Non-pigmented ciliary epithelial cell (primary cell): ENCODE data around the gene DNAJB12.
"Not testable (repeated sequence)": the region's sequence is repeated elsewhere in the genome, so short reads cannot be mapped to it uniquely, and the experiment has no call there.

Experiments
- DNase-seq: peaks from one replicate; pipeline ENCODE4 v3.0.0-alpha.2; 2010; ENCODE audit warnings: low read depth

Gene DNAJB12

DNA sequence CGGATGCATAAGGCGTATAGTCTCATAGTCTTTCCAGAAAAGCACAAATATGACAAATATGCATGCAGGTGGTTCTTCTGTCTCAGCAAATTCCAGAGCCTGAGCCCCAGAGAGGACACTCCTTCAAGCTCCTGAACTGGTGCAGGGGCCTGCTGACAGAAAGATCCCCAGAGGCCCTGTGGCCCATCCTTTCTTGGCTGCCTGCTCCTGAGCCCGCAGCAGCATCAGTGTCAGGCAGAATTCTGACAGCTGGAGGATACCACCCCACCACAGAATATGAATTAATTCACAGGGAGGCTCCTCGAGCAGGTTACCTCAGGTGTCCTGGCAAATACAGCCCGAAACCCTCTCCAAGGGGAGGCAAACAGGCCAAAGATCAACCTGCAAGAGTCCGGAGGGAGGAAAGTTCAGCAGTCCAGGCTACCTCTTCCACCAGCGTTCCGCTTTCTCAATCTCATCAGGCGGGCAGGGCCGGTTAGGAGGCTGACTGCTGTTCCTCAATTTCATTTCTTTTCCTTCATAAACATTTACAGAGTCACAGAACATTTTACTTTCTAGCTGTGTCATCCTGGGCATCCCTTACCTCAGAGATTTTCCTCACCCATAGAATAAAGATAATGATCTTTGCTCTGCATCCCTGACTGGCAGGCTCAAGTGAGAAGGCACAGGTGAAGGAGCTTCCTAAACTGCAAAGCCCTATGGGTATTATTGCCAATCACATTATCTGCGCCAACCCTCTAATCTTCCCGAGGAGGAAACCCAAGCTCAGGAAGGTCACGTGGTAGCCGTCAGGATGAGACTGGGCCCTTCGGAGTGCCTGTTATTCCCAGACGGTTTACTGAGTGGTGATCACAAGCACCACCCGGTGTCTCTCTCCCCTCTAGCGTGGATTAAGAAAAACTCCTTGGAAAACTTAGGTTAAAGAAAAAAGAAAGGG lies 1.4 kb downstream of the DNAJB12 start:
- DNase-seq = no peak

DNA sequence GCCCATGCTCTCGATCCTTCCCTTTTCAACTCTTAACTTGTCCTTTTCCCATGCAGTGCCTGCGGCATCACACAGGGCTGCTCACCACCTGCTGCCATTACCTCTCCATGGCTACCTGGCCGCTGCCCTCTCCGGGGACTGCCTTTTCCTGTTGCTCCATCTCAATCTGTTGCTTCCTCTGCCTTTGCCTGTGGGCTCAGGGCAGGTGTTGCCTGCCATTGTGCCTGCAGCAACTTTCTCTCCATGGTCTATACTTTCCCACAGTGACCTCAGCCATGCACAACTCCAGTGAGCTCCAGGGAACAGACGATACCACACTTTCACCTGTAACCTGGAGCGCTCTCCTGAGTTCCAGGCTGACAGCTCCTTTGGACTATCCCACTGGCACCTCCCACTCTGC lies 3.2 kb downstream of the DNAJB12 start:
- no peak for DNase-seq

DNA sequence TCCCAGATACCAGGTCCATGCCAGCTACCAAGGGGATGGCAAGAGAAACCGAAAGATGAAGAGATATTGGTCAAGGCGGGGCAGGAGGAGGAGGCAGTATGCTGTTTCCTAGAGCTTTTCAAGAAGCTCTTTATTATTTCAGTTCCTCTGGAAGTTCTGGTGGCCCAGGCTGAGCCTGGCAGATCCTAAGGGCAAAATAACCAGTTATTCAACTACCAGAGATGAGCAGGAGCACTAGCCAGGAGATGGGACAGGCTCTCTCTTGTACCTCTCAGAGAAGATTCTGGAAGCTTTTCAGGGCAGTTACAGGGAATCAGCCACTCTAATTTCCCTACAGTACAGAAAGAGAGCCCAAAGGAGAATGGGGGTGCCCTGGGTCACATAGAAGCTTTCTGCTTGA lies 5.3 kb downstream of the DNAJB12 start:
- no peak for DNase-seq

DNA sequence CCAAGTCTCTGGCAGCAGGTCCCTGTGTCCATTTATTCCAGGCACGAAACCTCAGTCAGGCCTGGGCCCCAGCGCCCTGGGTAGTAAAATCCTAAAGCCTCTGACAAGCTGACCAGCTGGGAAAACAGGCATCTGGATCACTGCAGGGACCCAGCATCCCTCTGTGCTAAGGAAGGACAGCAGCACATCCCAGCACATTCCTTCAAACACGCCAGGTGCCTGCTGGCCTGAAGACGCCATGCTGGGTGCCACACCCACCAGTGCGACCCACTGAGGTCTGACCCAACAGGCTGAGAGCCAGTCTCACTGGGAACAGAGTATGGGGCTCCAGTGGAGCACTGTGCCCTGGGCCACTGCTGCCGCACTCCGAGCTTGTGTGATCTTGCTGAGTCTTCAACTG lies 6.4 kb downstream of the DNAJB12 start:
- DNase-seq = no peak

DNA sequence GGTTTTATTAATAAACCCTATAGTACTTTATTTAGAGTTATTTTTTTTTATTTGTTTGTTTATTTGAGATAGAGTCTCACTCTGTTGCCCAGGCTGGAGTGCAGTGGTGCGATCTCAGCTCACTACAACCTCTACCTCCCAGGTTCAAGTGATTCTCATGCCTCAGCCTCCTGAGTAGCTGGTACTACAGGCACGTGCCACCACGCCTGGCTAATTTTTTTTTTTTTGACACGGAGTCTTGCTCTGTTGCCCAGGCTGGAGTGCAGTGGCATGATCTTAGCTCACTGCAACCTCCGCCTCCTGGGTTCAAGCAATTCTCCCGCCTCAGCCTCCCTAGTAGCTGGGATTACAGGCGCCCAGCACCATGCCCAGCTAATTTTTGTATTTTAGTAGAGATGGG lies 8.6 kb downstream of the DNAJB12 start:
- not testable (repeated sequence) for DNase-seq

DNA sequence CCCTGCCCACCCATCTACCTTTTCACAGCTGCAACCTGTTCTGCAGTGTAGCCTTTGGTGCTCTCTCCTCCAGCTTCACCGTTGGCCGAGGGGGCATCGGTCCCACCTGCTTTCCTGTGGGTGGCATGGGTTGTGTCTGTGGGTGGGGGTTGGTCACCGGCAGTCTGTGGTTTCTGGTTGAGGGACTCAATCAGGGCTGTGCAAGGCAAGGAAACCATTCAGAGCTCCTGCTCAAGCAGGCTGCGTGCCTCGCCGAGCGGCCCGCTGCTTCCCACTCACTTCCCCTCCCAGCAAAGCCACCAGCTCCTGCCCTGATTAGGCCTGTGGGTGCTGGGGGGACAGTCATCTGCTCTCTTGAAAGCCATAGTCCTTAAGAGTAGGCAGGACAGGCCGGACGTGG lies 9.8 kb downstream of the DNAJB12 start:
- DNase-seq = no peak

DNA sequence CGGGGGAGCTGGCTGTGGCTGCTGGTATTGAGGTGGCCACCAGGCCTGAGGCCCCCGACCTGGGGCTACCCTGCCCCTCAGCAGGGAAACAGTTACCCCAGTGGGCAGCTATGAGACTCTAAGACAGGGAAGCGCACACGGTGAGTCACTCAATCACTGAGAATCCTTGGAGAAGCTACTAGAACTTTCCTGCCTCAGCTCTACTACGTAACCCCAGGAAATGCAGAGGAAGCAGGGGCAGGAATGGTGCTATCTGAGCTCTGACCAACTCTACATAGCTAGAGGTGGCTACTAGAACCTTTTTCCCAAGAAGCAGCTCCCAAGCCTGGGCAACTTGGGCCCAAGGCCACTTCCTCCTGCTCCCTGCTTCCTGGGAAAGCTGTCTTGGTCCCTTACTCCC lies 11.8 kb downstream of the DNAJB12 start:
- DNase-seq = no peak

DNA sequence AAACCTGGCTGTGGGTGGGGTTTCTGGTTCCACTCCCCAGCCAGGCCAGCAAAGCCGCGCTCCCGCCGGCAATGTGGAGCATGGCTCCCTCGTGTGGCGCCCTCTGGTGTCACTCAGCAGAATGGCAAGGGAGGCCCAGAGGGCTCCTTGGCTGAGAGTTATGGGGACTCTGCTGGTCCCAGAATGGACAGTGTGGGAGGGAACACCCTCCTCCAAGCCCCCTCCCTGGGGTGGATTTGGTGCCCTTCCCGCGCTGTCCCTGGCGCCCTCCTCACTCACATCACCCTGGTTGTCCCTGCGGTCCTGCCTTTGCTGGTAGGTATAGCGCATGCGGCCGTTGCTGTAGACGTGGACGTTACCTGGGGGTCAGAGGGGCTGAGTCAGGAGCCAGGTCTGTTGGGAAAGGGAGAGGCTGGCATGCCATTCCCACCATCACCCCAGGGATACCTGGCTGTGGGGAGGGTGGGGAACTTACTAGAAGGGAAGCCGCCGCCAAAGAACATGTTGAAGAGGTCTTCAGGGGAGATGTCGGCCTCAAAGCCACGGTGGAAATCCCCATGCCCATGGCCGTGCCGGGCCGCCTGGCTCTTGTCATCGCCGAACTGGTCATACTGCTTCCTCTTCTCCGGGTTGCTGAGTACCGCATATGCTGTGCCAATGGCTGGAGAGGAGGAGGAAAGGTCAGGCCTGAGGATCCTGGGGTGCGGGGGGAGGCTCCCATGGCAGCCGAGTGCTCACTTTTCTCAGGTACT lies 14.0 kb downstream of the DNAJB12 start:
- no peak for DNase-seq

DNA sequence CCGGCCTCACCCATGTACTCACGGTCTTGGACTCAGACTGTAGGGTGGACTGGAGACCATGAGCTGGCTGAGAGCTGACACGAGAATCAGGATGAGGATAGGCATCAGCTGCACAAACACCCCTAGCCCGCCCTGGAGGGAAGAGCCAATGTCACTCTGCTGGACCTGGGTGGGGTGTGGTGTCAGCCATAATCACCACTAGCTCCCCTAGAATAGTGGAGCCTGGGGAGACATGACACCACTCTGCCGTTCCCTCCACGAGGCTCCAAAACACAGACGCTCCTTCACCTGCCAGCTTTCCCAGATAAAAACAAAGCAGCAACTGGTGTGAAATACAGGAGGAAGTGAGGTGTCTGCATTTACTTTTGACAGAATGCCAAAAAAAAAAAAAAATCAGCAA lies 16.5 kb downstream of the DNAJB12 start:
- DNase-seq = no peak

DNA sequence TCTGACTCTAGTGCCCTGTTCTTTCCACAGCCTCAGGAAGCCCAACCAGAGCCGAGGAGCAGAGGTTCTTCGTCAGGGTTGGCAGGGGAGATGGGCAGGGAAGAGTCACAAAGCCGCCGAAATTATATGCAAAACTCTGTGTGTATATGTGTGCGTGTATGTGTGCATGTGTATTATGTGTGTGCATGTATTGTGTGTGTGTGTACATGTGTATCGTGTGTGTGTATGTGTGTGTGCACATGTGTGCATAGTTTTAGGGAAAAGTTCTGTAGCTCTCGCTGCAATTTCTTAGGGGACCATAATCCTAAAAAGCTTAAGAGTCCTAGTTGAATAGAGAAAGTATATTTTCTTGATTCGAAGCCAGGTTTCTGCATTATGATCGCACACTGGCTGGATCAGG lies 17.0 kb downstream of the DNAJB12 start:
- no peak for DNase-seq

DNA sequence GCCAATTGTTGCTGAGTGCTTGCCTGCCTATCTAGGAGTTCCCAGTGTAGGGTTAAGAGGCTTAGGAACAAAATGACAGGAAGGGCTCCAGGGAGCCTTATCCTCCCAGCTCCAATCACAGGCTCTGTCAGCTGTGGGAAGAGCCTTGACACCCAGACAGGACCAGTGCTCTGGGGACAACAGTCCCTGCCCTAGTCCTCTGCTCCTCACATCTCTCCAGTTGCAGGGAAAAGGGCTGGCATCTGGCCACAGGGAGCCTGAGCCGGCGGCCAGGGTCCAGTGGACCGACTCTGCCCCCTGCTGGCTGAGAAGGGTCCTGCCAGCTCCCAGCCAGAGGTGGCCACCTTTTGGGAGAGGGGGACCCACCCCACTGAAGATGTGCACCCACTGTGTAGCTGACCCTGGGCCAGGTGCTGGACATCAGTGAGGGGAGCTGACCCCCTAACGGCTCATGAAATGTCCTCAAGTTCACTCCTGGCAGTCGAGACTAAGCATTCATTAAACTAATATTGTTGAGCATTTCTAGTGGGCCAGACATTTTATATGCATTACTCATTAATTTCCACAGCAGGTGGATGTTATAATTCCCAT lies 17.6 kb downstream of the DNAJB12 start:
- DNase-seq = no peak

DNA sequence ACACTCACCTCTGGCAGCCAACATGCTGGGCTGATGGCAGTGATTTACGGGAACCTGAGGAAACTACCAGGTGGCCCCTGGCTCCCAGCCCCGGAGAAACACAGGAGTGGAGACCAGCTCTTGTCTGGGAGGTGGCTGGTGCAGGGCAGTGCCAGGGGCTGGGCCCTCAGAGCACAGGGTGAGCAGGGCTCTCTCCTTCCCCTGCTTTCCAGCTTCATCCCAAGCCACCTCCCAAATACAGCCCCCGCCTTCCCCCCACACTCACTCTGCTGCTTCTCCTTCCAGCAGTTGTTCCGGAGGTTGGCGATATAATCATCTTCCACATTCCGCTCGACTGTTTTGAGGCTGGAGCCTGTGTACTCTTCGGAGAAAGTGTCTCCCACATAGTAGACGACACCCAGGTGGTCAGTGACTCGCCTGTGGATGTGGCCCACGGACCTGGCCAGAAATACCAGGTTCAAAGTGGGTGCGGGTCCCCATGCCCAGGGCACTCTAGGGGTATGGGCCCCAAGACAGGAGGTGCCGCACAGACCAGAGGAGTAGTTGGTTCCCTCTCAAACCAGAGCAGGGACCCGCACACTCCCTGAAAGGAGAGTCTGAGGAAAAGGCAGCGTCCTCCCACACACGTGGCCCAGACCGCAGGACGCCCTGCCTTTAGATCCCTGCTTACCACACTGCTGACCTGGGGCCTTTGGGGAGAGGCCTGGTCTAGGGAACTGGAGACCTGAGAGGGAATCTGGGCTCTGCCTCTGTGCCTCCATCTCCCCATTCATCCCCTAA lies 18.3 kb downstream of the DNAJB12 start:
- no peak for DNase-seq

DNA sequence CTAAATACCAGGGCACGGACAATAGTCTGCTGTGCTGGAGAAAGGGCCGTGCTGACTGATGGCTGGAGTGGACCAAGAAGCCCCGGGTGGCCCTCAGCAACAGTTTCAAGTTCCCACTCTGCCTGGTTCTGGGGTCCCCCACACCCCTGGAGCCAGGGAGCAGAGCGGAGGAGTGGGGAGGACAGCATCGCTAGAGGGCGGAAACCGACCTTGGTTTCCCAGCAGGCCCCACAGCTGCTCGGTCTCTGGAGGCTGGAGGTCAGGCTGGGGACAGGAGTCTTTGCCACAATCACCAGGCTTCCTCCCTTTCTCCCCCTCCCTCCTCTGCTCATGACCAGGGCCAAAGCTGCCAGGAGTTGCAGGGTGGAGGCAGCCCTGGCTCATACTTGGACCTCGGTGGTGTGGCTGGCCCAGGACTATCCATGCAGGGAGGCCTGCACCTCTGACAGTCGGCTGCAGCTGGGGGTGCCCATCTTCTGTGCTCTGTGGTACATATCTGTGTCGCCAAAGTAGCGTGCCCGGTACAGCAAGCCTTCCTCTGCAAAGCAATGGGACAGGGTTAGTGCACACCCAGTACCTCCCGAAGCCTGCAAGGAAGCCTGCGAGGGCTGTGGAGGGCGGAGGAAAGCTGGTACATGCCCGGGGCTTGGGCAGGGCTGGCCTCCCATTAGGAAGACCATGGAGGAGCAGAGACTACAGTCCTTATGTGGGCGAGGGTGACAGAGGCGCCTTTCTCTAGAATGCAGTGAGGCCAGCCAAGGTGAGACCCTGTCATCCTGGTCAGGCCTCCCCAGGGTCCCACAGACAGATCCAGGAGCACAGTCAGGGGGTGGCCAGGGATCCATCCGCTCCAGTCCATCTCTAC lies 19.1 kb downstream of the DNAJB12 start:
- no peak for DNase-seq

DNA sequence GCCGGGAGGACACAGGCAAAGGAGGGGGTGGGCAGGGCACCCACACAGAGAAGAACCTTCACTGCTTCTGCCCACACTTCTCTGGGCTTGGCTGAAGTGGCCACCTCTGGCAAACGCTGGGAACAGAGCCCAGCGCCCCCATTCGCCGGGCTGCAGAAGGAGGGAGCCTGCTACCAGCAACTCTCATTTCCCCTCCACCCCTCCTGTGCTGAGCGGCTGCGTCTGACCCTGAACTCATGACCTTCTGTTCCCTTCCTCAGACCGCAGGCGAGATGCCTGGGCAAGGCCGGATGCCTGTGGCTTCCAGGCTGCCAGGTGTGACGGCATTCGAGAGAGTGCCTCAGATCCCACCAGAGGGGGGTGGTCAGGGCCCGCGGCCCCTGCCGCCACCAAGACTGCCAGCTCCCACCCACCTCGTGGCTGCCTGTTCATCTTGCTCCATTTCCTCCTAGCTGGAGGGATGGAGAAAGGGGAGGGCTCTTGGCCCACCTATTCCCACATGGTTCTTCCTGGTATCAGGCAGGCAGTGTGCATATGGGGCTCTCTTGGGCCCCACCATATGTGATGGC lies 19.8 kb downstream of the DNAJB12 start:
- peak; percentile 95 for DNase-seq

DNA sequence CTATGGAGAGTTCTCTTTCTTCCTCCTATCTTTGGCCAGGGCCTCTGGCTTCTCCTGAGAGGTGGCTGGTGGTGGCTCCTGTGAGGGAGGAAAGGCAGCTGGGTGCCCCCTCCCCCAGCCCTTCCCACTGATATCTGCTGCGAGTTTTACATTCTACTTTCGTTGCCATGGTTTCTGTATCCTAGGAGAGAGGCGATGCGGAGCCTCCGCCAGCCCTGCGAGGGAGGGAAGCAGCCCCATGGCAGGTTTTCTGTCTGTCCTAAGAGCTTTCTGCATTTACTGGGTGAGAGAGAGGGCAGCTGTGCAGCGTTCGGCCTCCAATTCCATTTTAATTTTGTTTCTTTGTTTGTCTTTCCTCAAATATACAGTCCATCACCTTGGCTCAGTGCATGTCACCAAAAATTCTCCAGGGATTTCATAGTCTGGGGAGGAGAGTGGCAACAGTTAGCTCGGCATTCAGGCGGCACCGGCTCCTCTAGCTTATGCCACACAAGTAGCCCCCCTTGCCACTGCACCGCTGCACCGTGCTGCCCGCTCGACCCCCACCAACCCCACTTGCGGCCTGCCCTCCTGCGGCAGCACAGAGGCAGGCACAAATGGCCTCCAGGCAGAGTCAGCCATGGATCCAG lies 20.4 kb downstream of the DNAJB12 start:
- no peak for DNase-seq

DNA sequence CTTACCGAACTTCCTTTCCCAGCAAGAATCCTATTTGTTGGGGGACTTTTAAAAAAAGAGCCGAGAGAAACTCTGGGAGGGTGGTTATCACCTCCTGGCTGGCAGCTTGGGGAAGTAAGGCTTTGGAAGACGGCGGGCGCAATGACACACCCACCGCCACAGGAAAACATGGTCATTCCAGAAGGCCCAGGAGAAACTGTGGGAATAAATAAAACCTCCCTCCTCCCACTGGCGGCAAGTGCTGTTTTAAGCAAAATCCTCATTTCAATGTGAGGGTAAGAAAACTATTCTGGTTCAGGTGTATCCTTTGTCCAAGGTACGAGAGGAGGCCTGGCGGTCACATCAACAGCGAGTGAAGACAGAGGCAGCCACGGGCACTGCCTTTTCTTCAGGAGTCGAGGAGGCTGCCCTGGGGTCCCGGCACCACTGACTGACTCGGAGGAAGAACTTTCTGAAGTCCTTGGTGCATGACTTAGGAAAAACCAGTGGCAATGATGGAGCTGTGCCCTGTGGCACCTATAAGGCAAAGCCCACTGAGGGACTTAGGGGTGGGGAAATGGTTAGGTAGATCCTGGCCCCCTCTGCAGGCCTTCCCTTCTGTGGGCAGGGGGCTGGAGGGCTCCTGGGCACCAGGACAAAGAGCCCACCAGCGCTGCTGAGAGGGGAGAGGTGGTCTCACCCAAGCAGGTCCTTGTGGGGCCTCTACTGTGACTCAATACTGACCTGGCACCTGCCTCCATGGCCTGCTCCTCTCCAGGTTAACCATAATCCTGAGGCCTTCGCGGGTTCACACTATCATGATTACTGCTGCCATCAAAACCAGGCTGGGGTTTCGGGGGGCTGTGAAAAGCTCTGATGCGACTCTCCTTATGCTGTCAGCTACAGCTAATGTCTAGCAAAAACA lies 21.4 kb downstream of the DNAJB12 start:
- DNase-seq = no peak

DNA sequence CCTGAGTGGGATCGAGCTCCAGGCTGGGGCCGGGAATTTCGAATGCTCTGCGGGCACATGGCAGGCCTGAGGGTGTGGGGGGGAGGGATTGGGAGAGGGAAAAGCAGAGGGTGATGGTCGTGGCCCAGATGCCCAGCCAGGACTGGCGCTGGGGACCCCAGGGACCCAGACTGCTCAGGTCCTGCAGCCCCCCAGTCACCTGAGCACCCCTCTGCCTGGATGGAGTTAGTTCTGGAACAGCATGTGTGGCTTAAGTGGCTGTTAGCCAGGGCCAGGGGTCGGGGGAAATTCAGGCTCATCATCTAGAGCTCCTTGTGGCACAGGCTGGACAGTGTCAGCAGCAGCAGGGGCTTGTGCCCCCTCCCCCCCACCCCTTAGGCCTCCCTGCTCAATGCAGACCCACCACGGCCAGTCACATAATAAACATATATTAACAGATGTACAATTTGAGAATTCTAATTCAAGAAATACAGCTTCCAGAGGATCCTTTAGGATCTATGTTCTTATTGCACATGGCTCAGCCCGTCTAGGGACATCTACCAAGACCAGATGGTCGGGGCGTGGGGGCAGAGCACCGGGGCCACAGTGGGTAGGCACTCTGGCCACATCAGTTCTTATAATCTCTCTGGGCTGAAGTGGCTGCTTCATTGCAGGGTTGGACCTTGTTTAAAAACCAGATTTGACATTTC lies 22.2 kb downstream of the DNAJB12 start:
- DNase-seq = no peak

DNA sequence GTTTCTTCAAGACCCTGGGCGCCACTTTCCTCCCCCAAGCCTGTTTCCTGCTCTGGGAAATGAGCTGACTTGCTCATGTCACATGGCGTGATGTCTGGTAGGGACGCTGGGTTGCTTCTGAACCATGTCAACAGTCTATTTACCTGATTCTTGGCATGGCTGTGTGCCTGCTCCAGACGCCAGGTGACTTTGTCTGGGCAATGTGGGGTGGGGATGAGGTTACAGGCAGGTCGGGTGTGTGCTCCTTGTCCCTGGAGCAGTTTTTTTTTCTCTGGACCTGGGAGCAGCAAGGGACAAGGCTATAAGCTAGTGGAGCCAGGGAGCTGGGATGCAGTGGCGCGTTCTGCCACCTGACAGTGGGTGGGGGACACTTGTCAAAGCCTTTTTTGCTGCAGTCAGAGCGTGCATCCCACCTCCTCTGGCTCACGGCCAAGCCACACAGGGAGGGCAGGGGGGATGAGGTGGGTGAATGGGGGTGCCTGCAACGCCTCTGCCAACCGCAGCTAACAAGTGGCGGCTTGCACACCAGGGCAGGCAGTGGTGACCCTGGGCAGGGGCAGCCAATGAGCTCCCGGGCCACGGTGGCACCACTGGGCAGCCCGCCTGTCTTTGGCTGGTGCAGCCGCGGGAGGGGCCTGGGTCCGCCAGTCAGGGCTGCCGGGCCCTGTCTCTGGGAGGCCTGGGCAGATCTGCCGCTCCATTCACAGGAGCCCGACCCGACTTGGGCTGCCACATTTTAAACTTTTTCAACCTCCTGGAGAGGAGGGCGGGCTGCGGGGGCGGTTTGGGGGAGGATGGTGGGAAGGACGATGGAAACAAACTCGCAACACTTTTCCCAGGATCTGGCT lies 22.9 kb downstream of the DNAJB12 start:
- DNase-seq = no peak
